ENCODE measurements around the gene TNFAIP8L1.
A peak's percentile ranks its signal among the peaks of the same experiment; 100 is the strongest.

Gene TNFAIP8L1

GRCh38 chr19:4604912-4605311, 34.4 kb upstream of the TNFAIP8L1 start:
- no peak for TF ChIP-seq FOXM1 (IDR thresholded peaks at IDR 0.05; ENCODE audit: borderline replicate concordance, low read depth)
- no peak for TF ChIP-seq ZBTB7A (IDR thresholded peaks at IDR 0.05; ENCODE audit: low read depth)
- no peak for TF ChIP-seq EGR1 (IDR thresholded peaks at IDR 0.05)
- no peak for TF ChIP-seq TCF12 (IDR thresholded peaks at IDR 0.05; ENCODE audit: low read depth)
- no peak for TF ChIP-seq CEBPB (IDR thresholded peaks at IDR 0.05)
- no peak for TF ChIP-seq USF1 (IDR thresholded peaks at IDR 0.05)
- no peak for TF ChIP-seq CREB1 (IDR thresholded peaks at IDR 0.05; ENCODE audit: low read depth)
- no peak for TF ChIP-seq NFIC (IDR thresholded peaks at IDR 0.05)
- TF ChIP-seq EP300 (IDR thresholded peaks at IDR 0.05; ENCODE audit: borderline replicate concordance): no peak
- no peak for TF ChIP-seq TEAD4 (IDR thresholded peaks at IDR 0.05)
- no peak for TF ChIP-seq TAF1 (IDR thresholded peaks at IDR 0.05; ENCODE audit: low read depth)
- TF ChIP-seq MAX (IDR thresholded peaks at IDR 0.05): no peak
- TF ChIP-seq REST (IDR thresholded peaks at IDR 0.05; ENCODE audit: low read depth): no peak
- no peak for TF ChIP-seq RAD21 (IDR thresholded peaks at IDR 0.05; ENCODE audit: low read depth)
- TF ChIP-seq YY1 (IDR thresholded peaks at IDR 0.05; ENCODE audit: low read depth): no peak

- no peak for TF ChIP-seq FOXM1 (IDR thresholded peaks at IDR 0.05; ENCODE audit: borderline replicate concordance, low read depth)
- no peak for TF ChIP-seq USF1 (IDR thresholded peaks at IDR 0.05)
- no peak for TF ChIP-seq ZBTB7A (IDR thresholded peaks at IDR 0.05; ENCODE audit: low read depth)
- no peak for TF ChIP-seq TAF1 (IDR thresholded peaks at IDR 0.05; ENCODE audit: low read depth)
- TF ChIP-seq CEBPB (IDR thresholded peaks at IDR 0.05): no peak
- no peak for TF ChIP-seq TEAD4 (IDR thresholded peaks at IDR 0.05)
- TF ChIP-seq NFIC (IDR thresholded peaks at IDR 0.05): no peak
- TF ChIP-seq REST (IDR thresholded peaks at IDR 0.05; ENCODE audit: low read depth): no peak
- no peak for TF ChIP-seq YY1 (IDR thresholded peaks at IDR 0.05; ENCODE audit: low read depth)
- TF ChIP-seq RAD21 (IDR thresholded peaks at IDR 0.05; ENCODE audit: low read depth): no peak
- no peak for TF ChIP-seq CREB1 (IDR thresholded peaks at IDR 0.05; ENCODE audit: low read depth)
- no peak for TF ChIP-seq TCF12 (IDR thresholded peaks at IDR 0.05; ENCODE audit: low read depth)
- TF ChIP-seq MAX (IDR thresholded peaks at IDR 0.05): no peak
Measured at GRCh38 chr19:4606181-4606580, 33.1 kb upstream of the TNFAIP8L1 start.

GRCh38 chr19:4606921-4607678, 32.2 kb upstream of the TNFAIP8L1 start:
- TF ChIP-seq REST (IDR thresholded peaks at IDR 0.05; ENCODE audit: low read depth) (no peak), USF1 (IDR thresholded peaks at IDR 0.05) (peak; percentile 72), EP300 (IDR thresholded peaks at IDR 0.05; ENCODE audit: borderline replicate concordance) (no peak)

GRCh38 chr19:4609878-4610511, 29.3 kb upstream of the TNFAIP8L1 start:
- no peak for TF ChIP-seq TCF12 (IDR thresholded peaks at IDR 0.05; ENCODE audit: low read depth)
- no peak for TF ChIP-seq REST (IDR thresholded peaks at IDR 0.05; ENCODE audit: low read depth)
- no peak for TF ChIP-seq CEBPB (IDR thresholded peaks at IDR 0.05)
- TF ChIP-seq NFIC (IDR thresholded peaks at IDR 0.05): no peak
- TF ChIP-seq EP300 (IDR thresholded peaks at IDR 0.05; ENCODE audit: borderline replicate concordance): no peak
- no peak for TF ChIP-seq RAD21 (IDR thresholded peaks at IDR 0.05; ENCODE audit: low read depth)
- no peak for TF ChIP-seq TAF1 (IDR thresholded peaks at IDR 0.05; ENCODE audit: low read depth)
- no peak for TF ChIP-seq YY1 (IDR thresholded peaks at IDR 0.05; ENCODE audit: low read depth)
- no peak; the same call in 1 of the 2 replicates for TF ChIP-seq ZBTB7A (IDR thresholded peaks at IDR 0.05; ENCODE audit: low read depth)
- TF ChIP-seq USF1 (IDR thresholded peaks at IDR 0.05): no peak
- no peak for TF ChIP-seq FOXM1 (IDR thresholded peaks at IDR 0.05; ENCODE audit: borderline replicate concordance, low read depth)
- TF ChIP-seq TEAD4 (IDR thresholded peaks at IDR 0.05): no peak
- no peak for TF ChIP-seq MAX (IDR thresholded peaks at IDR 0.05)

All from Ishikawa (cell line).